ENCODE results near the gene RPL21.
"Not testable (repeated sequence)": the region's sequence is repeated elsewhere in the genome, so short reads cannot be mapped to it uniquely, and the experiment has no call there.

Gene RPL21

DNA sequence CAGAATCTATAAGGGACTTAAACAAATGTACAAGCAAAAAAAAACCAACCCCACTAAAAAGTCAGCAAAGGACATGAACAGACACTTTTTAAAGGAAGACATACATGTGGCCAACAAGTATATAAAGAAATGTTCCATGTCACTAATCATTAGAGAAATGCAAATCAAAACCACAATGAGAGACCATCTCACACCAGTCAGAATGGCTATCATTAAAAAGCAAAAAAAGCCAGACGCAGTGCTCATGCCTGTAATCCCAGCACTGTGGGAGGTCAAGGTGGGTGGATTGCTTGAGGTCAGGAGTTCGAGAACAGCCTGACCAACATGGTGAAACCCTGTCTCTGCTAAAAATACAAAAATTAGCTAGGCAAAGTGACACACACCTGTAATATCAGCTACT is 29.3 kb upstream of the RPL21 start:
- not testable (repeated sequence) for H3K27ac ChIP-seq (ENCODE audit: low read depth, low read length); H3K36me3 ChIP-seq (ENCODE audit: insufficient read depth, low read length); H3K27me3 ChIP-seq (ENCODE audit: insufficient read depth, low read length); H3K4me1 ChIP-seq (ENCODE audit: control insufficient read depth, insufficient read depth, low read length, unreplicated experiment); H3K79me2 ChIP-seq (ENCODE audit: control insufficient read depth, insufficient read depth, low read length, unreplicated experiment); H3K4me3 ChIP-seq (ENCODE audit: low read depth, low read length); H2AFZ ChIP-seq (ENCODE audit: low read length, unreplicated experiment)

DNA sequence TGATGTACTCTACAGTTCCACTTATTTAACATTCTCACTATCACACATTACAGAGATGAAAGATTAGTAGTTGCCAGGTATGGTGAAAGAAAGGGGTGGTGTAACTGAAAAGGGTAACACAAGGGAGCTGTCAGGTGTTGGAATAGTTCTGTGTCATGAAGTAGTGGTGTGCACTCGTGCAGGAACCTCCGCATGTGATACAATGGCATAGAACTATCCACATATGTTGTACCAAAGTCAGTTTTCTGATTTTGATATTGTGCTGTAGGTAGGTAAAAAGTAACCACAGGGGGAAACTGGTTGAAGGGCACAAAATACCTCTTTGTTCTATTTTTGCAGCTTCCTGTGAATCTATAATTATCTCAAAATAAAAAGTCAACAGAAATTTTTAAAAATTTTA is 24.4 kb upstream of the RPL21 start:
- H3K4me3 ChIP-seq (ENCODE audit: low read depth, low read length), result no peak overlapping the region
- no peaks in the 10 kb centered on the region for H3K79me2 ChIP-seq (ENCODE audit: control insufficient read depth, insufficient read depth, low read length, unreplicated experiment)
- no peaks in the 10 kb centered on the region for H3K27me3 ChIP-seq (ENCODE audit: insufficient read depth, low read length)
- H3K4me1 ChIP-seq (ENCODE audit: control insufficient read depth, insufficient read depth, low read length, unreplicated experiment), result no peaks in the 10 kb centered on the region
- no peak overlapping the region for H2AFZ ChIP-seq (ENCODE audit: low read length, unreplicated experiment)
- H3K36me3 ChIP-seq (ENCODE audit: insufficient read depth, low read length), result no peaks in the 10 kb centered on the region
- H3K27ac ChIP-seq (ENCODE audit: low read depth, low read length), result no peak overlapping the region

DNA sequence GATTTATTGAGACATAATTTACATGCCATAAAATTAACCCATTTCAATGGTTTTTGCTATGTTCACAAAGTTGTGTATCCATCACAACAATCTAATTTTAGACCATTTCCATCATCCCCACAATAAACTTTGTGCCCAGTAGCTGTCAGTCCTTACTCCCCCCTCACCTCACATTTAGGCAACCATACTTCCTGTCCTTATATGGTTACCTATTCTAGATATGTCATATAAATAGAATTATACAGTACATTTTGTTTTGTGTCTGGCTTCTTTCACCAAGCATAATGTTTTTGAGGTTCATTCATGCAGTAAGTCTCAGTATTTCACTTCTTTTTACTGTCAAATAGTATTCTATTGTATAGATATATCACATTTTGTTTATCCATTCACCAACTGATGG is 23.2 kb upstream of the RPL21 start:
- Histone ChIP-seq H3K36me3 (ENCODE audit: insufficient read depth, low read length) (no peaks in the 10 kb centered on the region), H3K4me1 (ENCODE audit: control insufficient read depth, insufficient read depth, low read length, unreplicated experiment) (no peaks in the 10 kb centered on the region), H3K27ac (ENCODE audit: low read depth, low read length) (no peak overlapping the region), H3K79me2 (ENCODE audit: control insufficient read depth, insufficient read depth, low read length, unreplicated experiment) (no peaks in the 10 kb centered on the region), H3K27me3 (ENCODE audit: insufficient read depth, low read length) (no peaks in the 10 kb centered on the region), H3K4me3 (ENCODE audit: low read depth, low read length) (no peak overlapping the region), H2AFZ (ENCODE audit: low read length, unreplicated experiment) (no peak overlapping the region)

- H2AFZ ChIP-seq (ENCODE audit: low read length, unreplicated experiment), result no peak overlapping the region
- no peaks in the 10 kb centered on the region for H3K36me3 ChIP-seq (ENCODE audit: insufficient read depth, low read length)
- H3K4me1 ChIP-seq (ENCODE audit: control insufficient read depth, insufficient read depth, low read length, unreplicated experiment), result no peaks in the 10 kb centered on the region
- H3K27ac ChIP-seq (ENCODE audit: low read depth, low read length), result no peak overlapping the region
- no peaks in the 10 kb centered on the region for H3K27me3 ChIP-seq (ENCODE audit: insufficient read depth, low read length)
- no peak overlapping the region for H3K4me3 ChIP-seq (ENCODE audit: low read depth, low read length)
- H3K79me2 ChIP-seq (ENCODE audit: control insufficient read depth, insufficient read depth, low read length, unreplicated experiment), result no peaks in the 10 kb centered on the region
These were observed 21.7 kb upstream of the RPL21 start for GRCh38 chr13:27229642-27230041.

DNA sequence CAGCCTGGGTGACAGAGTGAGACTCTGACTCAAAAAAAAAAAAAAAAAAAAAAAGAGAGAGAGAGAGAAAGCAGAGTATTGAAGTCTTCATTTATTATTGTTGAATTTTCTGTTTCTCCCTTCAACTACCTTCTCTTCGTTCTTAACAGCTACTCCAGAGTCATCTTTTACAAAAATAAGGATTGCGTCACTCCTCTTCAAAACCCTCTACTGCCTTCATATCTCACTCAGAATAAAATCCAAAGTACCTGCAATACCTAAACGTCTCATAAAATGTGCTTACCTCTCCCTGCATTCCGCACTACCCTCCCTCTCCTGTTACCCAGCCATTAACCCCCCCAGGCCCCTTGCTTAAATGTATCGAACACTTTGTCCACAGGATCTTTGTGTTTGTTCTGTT is 17.4 kb upstream of the RPL21 start:
- Histone ChIP-seq H2AFZ (ENCODE audit: low read length, unreplicated experiment) (no peak overlapping the region), H3K27me3 (ENCODE audit: insufficient read depth, low read length) (no peaks in the 10 kb centered on the region), H3K4me3 (ENCODE audit: low read depth, low read length) (no peak overlapping the region), H3K36me3 (ENCODE audit: insufficient read depth, low read length) (no peaks in the 10 kb centered on the region), H3K4me1 (ENCODE audit: control insufficient read depth, insufficient read depth, low read length, unreplicated experiment) (no peaks in the 10 kb centered on the region), H3K27ac (ENCODE audit: low read depth, low read length) (no peak overlapping the region), H3K79me2 (ENCODE audit: control insufficient read depth, insufficient read depth, low read length, unreplicated experiment) (no peaks in the 10 kb centered on the region)

DNA sequence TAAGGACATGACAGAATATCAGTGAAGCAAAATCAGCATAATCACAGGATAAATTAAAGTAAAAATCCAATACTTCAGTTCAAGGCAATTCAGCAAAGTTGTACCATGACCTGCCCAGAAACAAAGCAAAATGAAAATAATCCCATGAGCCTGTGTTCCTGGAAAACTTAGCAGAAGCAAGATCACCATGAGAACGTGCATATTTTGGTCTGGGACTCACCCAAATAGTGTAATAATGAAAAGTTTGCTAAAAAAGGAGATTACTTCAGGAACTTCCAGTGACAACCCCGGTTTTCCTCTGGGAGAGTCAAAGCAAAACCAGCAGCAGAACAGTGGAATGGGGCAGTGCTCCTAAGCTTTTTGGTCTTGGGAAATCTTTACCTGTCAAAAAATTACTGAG is 14.9 kb upstream of the RPL21 start:
- Histone ChIP-seq H2AFZ (ENCODE audit: low read length, unreplicated experiment) (no peak overlapping the region), H3K79me2 (ENCODE audit: control insufficient read depth, insufficient read depth, low read length, unreplicated experiment) (no peaks in the 10 kb centered on the region), H3K36me3 (ENCODE audit: insufficient read depth, low read length) (no peaks in the 10 kb centered on the region), H3K27me3 (ENCODE audit: insufficient read depth, low read length) (no peaks in the 10 kb centered on the region), H3K4me3 (ENCODE audit: low read depth, low read length) (no peak overlapping the region), H3K4me1 (ENCODE audit: control insufficient read depth, insufficient read depth, low read length, unreplicated experiment) (no peaks in the 10 kb centered on the region), H3K27ac (ENCODE audit: low read depth, low read length) (no peak overlapping the region)

GRCh38 chr13:27242702-27243101 is 8.7 kb upstream of the RPL21 start:
- Histone ChIP-seq H3K4me1 (ENCODE audit: control insufficient read depth, insufficient read depth, low read length, unreplicated experiment) (no peaks in the 10 kb centered on the region), H3K79me2 (ENCODE audit: control insufficient read depth, insufficient read depth, low read length, unreplicated experiment) (no peaks in the 10 kb centered on the region), H2AFZ (ENCODE audit: low read length, unreplicated experiment) (no peak overlapping the region), H3K27ac (ENCODE audit: low read depth, low read length) (no peak overlapping the region), H3K27me3 (ENCODE audit: insufficient read depth, low read length) (no peaks in the 10 kb centered on the region), H3K4me3 (ENCODE audit: low read depth, low read length) (no peak overlapping the region), H3K36me3 (ENCODE audit: insufficient read depth, low read length) (no peaks in the 10 kb centered on the region)

DNA sequence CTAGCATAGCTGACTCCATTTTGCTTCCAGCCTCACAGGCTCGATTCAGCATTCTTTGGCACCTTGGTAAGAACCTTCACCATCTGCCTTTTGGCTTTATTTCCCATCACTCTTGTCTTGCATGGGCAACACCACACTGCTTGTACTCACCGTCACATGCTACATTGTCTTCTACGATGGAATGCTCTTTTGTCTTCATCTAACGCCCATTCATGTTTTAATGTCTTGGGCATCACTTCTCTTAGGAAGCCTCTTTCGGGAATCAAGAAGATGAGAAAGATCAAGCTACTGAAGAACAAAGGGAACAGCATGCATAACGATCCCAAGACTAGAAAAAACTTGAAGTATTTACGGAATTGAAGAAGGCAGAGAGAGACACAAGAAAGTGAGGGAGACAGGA is 5.7 kb upstream of the RPL21 start:
- no peaks in the 10 kb centered on the region for H3K27me3 ChIP-seq (ENCODE audit: insufficient read depth, low read length)
- H3K27ac ChIP-seq (ENCODE audit: low read depth, low read length), result no peak overlapping the region
- H3K4me1 ChIP-seq (ENCODE audit: control insufficient read depth, insufficient read depth, low read length, unreplicated experiment), result peaks cover 4% of the 10 kb centered on the region
- no peaks in the 10 kb centered on the region for H3K36me3 ChIP-seq (ENCODE audit: insufficient read depth, low read length)
- no peak overlapping the region for H3K4me3 ChIP-seq (ENCODE audit: low read depth, low read length)
- peaks cover 9% of the 10 kb centered on the region for H3K79me2 ChIP-seq (ENCODE audit: control insufficient read depth, insufficient read depth, low read length, unreplicated experiment)
- no peak overlapping the region for H2AFZ ChIP-seq (ENCODE audit: low read length, unreplicated experiment)

DNA sequence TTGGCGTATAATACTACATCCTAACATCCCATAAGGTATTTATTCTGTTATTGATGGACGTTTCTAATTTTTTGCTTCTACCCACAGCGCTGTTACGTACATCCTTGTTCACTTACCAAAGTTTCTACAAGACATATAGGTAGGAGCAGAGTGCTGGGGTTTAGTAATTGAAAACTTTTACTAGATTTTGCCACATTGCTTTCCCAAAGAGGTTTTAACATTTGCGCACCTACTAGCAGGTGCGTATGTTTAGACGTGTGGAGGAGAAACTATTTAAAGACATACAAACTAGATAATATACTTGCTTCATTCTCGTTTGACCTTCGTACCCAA is 559 bp upstream of the RPL21 start:
- Histone ChIP-seq H3K27ac (ENCODE audit: low read depth, low read length) (peak overlapping the region; percentile 93), H2AFZ (ENCODE audit: low read length, unreplicated experiment) (peak overlapping the region; percentile 68), H3K27me3 (ENCODE audit: insufficient read depth, low read length) (no peaks in the 10 kb centered on the region), H3K4me1 (ENCODE audit: control insufficient read depth, insufficient read depth, low read length, unreplicated experiment) (peaks cover 24% of the 10 kb centered on the region), H3K4me3 (ENCODE audit: low read depth, low read length) (peak overlapping the region; percentile 99), H3K36me3 (ENCODE audit: insufficient read depth, low read length) (peaks cover 33% of the 10 kb centered on the region), H3K79me2 (ENCODE audit: control insufficient read depth, insufficient read depth, low read length, unreplicated experiment) (peaks cover 56% of the 10 kb centered on the region)

- H3K27me3 ChIP-seq (ENCODE audit: insufficient read depth, low read length), result no peaks in the 10 kb centered on the region
- H3K4me3 ChIP-seq (ENCODE audit: low read depth, low read length), result peak overlapping the region; percentile 99
- H3K79me2 ChIP-seq (ENCODE audit: control insufficient read depth, insufficient read depth, low read length, unreplicated experiment), result peaks cover 63% of the 10 kb centered on the region
- H3K27ac ChIP-seq (ENCODE audit: low read depth, low read length), result peak overlapping the region; percentile 93
- no peak overlapping the region for H2AFZ ChIP-seq (ENCODE audit: low read length, unreplicated experiment)
- H3K4me1 ChIP-seq (ENCODE audit: control insufficient read depth, insufficient read depth, low read length, unreplicated experiment), result peaks cover 24% of the 10 kb centered on the region
- H3K36me3 ChIP-seq (ENCODE audit: insufficient read depth, low read length), result peaks cover 36% of the 10 kb centered on the region
These were observed 1.1 kb downstream of the RPL21 start for GRCh38 chr13:27252467-27252866.

- no peak overlapping the region for H2AFZ ChIP-seq (ENCODE audit: low read length, unreplicated experiment)
- peaks cover 20% of the 10 kb centered on the region for H3K4me1 ChIP-seq (ENCODE audit: control insufficient read depth, insufficient read depth, low read length, unreplicated experiment)
- no peaks in the 10 kb centered on the region for H3K27me3 ChIP-seq (ENCODE audit: insufficient read depth, low read length)
- no peak overlapping the region for H3K4me3 ChIP-seq (ENCODE audit: low read depth, low read length)
- no peak overlapping the region for H3K27ac ChIP-seq (ENCODE audit: low read depth, low read length)
- peaks cover 45% of the 10 kb centered on the region for H3K79me2 ChIP-seq (ENCODE audit: control insufficient read depth, insufficient read depth, low read length, unreplicated experiment)
- peaks cover 43% of the 10 kb centered on the region for H3K36me3 ChIP-seq (ENCODE audit: insufficient read depth, low read length)
These were observed 5.8 kb downstream of the RPL21 start for GRCh38 chr13:27257233-27257568.
